K562 (cell line): ENCODE measurements around the gene LLGL1. TPM values are rescaled to one million over a fixed set of nuclear protein-coding genes. Genes with fewer than 3 reads are reported as not detected.

ENCODE experiments used
- ATAC-seq: fragments of 200-7000 bp; cut with Tn5 transposase; 3 replicates; pipeline ENCODE4 v1.9.1; 2020; ENCODE audit warnings: moderate library complexity
- BruUV-seq: library from RNA; stranded (reverse); fragments of 400-500 nt; replicated peaks from 2 replicates; lab custom pipeline; 2021; lab: Mats Ljungman, UMichigan
- CTCF ChIA-PET: fragments of 300-600 bp; formaldehyde crosslinking; extraction: SDS; loops from one replicate; lab custom pipeline; 2021; ENCODE audit warnings: low intra/inter-chr PET ratio; lab: Yijun Ruan, JAX
- POLR2A ChIA-PET: fragments of 300-600, 350-650 bp; sonication (Branson Sonifier 250); formaldehyde crosslinking; extraction: SDS; loops from one replicate; lab custom pipeline; 2021; ENCODE audit warnings: antibody characterized with exemption, inconsistent platforms; lab: Yijun Ruan, JAX
- DNase-seq, 4 experiments: peaks; one replicate each; pipeline versions ENCODE4 v3.0.0 to v3.0.0-alpha.2; 2011 to 2018; ENCODE audit warnings: low spot score in 3 of 4, mixed read lengths in 3 of 4; ENCODE audit errors: extremely low read depth in 1 of 4
- FAIRE-seq: peaks from 2 replicates; lab custom pipeline; 2011; peaks lifted over from hg19 to GRCh38; lab: Jason Lieb, UNC
- H2AFZ ChIP-seq: 2 replicates; pipeline ENCODE4 v1.6.0; 2011; ENCODE audit warnings: low read depth, low read length, control low read depth, inconsistent platforms
- H3K27ac ChIP-seq: fragments of 200-600 bp; 3 replicates; pipeline ENCODE4 v1.8.0; 2011; ENCODE audit warnings: low read depth, mild to moderate bottlenecking, control low read depth, inconsistent platforms, low read length, moderate library complexity, mixed read lengths; ENCODE audit errors: extremely low read depth
- H3K27me3 ChIP-seq, 2 experiments: fragments of 300-600 bp in 1 of 2; 2 replicates in 1 of 2; 3 replicates in 1 of 2; pipeline versions ENCODE4 v1.6.0 to v1.8.0; 2011; ENCODE audit warnings: inconsistent platforms in 2 of 2, low read length in 2 of 2, mild to moderate bottlenecking in 1 of 2, mixed read lengths in 1 of 2, moderate library complexity in 1 of 2; ENCODE audit not compliant: control insufficient read depth in 2 of 2, insufficient read depth in 2 of 2
- H3K36me3 ChIP-seq: fragments of 300-600 bp; 3 replicates; pipeline ENCODE4 v1.8.0; 2011; ENCODE audit warnings: mild to moderate bottlenecking, low read length, inconsistent platforms; ENCODE audit not compliant: control insufficient read depth, insufficient read depth
- H3K4me1 ChIP-seq, 2 experiments: fragments of 200-600 bp in 1 of 2; replicated peaks in 1 of 2; 2 replicates in 1 of 2; 3 replicates in 1 of 2; pipeline versions ENCODE4 v1.5.1 to v1.8.0; 2011; ENCODE audit warnings: inconsistent platforms in 2 of 2, low read length in 2 of 2, mild to moderate bottlenecking in 1 of 2, mixed read lengths in 1 of 2, moderate library complexity in 1 of 2; ENCODE audit not compliant: control insufficient read depth in 2 of 2, insufficient read depth in 2 of 2
- H3K4me2 ChIP-seq: 2 replicates; pipeline ENCODE4 v1.6.1; 2011; ENCODE audit warnings: low read length, control low read depth, inconsistent platforms, mixed read lengths; ENCODE audit not compliant: insufficient read depth
- H3K4me3 ChIP-seq: fragments of 200-600 bp; sonication (generic), shearing (Covaris generic); 2 replicates; pipeline ENCODE4 v1.5.1; 2016; ENCODE audit warnings: control low read depth, inconsistent platforms
- H3K79me2 ChIP-seq: fragments of 200-600 bp; 3 replicates; pipeline ENCODE4 v1.8.0; 2011; ENCODE audit warnings: low read length, inconsistent platforms; ENCODE audit not compliant: control insufficient read depth, insufficient read depth
- H3K9ac ChIP-seq, 2 experiments: 2 replicates each; pipeline versions ENCODE4 v1.6.0 to v1.6.1; 2011; ENCODE audit warnings: low read depth in 2 of 2, low read length in 2 of 2, control low read depth in 1 of 2, inconsistent platforms in 1 of 2, mild to moderate bottlenecking in 1 of 2, mixed read lengths in 1 of 2; ENCODE audit not compliant: insufficient read depth in 1 of 2
- H3K9me1 ChIP-seq: one replicate; pipeline ENCODE4 v1.6.0; 2011; ENCODE audit warnings: inconsistent platforms, mild to moderate bottlenecking, low read length, moderate library complexity; ENCODE audit not compliant: control insufficient read depth, insufficient read depth
- H3K9me3 ChIP-seq: replicated peaks from 2 replicates; pipeline ENCODE4 v1.5.1; 2011; ENCODE audit warnings: low read depth, low read length, inconsistent platforms; ENCODE audit not compliant: control insufficient read depth, insufficient read depth
- H4K20me1 ChIP-seq: replicated peaks from 2 replicates; pipeline ENCODE4 v1.6.1; 2011; ENCODE audit warnings: low read length, inconsistent platforms, mixed read lengths; ENCODE audit not compliant: control insufficient read depth, insufficient read depth
- CCAR2 ChIP-seq: fragments of 200-400 bp; formaldehyde crosslinking; IDR thresholded peaks from 2 replicates; pipeline ENCODE4 v1.6.1; 2017; ENCODE audit warnings: mild to moderate bottlenecking, low read depth, low read length
- HNRNPL ChIP-seq: fragments of 200-400 bp; formaldehyde crosslinking; IDR thresholded peaks from 2 replicates; pipeline ENCODE4 v1.6.1; 2017; ENCODE audit warnings: low read depth, mild to moderate bottlenecking, low read length
- KDM1A ChIP-seq, 2 experiments: fragments of 450-650 bp; IDR thresholded peaks; 2 replicates each; pipeline ENCODE4 v1.6.1; 2016; ENCODE audit warnings: mild to moderate bottlenecking in 2 of 2
- MBD2 ChIP-seq: sonication (generic); IDR thresholded peaks from 2 replicates; pipeline ENCODE4 v1.6.1; 2016; ENCODE audit warnings: low read depth, borderline replicate concordance
- PHB ChIP-seq: fragments of 250-450 bp; sonication (Bioruptor Pico); IDR thresholded peaks from 2 replicates; pipeline ENCODE4 v1.5.0; 2021
- in situ Hi-C: fragments of 300-500 bp; cut with MboI; formaldehyde crosslinking; loops from 4 replicates; pipeline ENCODE4 v1.15.0; 2018; ENCODE audit warnings: inconsistent platforms, mixed read lengths
- intact Hi-C: fragments of 100-400 bp; cut with micrococcal nuclease; formaldehyde crosslinking; loops from 2 replicates; pipeline ENCODE4 v1.14.2; 2022
- polyA plus RNA-seq, 8 experiments: library from polyadenylated mRNA; depleted of rRNA in 4 of 8; stranded (reverse) in 5 of 8; unstranded in 3 of 8; fragments of >200 nt; fragmentation: Nextera tagmentation in 2 of 8; fragmentation: Illumina TruSeq in 1 of 8; extraction: Ambion mirVana in 2 of 8; extraction: Trizol in 1 of 8; gene quantifications; 2 replicates each; pipeline versions ENCODE4 v1.2.1 to v1.2.3, GENCODE V29; 2011 to 2014; ENCODE audit warnings: inconsistent platforms in 1 of 8, missing spikeins in 1 of 8
- total RNA-seq, 7 experiments: library from RNA; depleted of rRNA in 6 of 7; stranded (reverse); fragments of >200 nt in 6 of 7; fragmentation: Illumina TruSeq in 2 of 7; extraction: Trizol in 2 of 7; gene quantifications; 2 replicates each; pipeline versions ENCODE4 v1.2.1 to v1.2.3, GENCODE V29; 2011 to 2021; ENCODE audit warnings: low replicate concordance in 1 of 7
- TF ChIP-seq, protein P1 (sequence below): fragments of 250-450 bp; sonication (Bioruptor Pico); IDR thresholded peaks from 2 replicates; pipeline ENCODE4 v1.4.0; 2020; ENCODE audit warnings: mild to moderate bottlenecking
- TF ChIP-seq, protein P2 (sequence below): fragments of 450-650 bp; IDR thresholded peaks from 2 replicates; pipeline ENCODE4 v1.6.1; 2016; ENCODE audit warnings: mild to moderate bottlenecking
- TF ChIP-seq, protein P3 (sequence below): fragments of 250-450 bp; sonication (Bioruptor Pico); IDR thresholded peaks from 2 replicates; pipeline ENCODE4 v1.4.0; 2020
- TF ChIP-seq, protein P4 (sequence below): fragments of 150-350 bp; IDR thresholded peaks from 2 replicates; pipeline ENCODE4 v1.6.1; 2014; ENCODE audit warnings: low read depth, mild to moderate bottlenecking, low read length, borderline replicate concordance
- TF ChIP-seq, protein P5 (sequence below), 2 experiments: IDR thresholded peaks in 1 of 2; conservative IDR thresholded peaks in 1 of 2; 2 replicates each; pipeline ENCODE4 v1.6.1; 2016; ENCODE audit warnings: low read depth in 2 of 2, mild to moderate bottlenecking in 1 of 2, missing compliant biosample characterization in 1 of 2, missing genetic modification characterization in 1 of 2, moderate library complexity in 1 of 2

Gene LLGL1
- total and polyA plus RNA-seq, 9 of the 15 experiments (the other 6 are each of a cell fraction or from before 2014, with no cell fraction given), result 0.11 to 12.9 (median 5.3) TPM; not detected in 1

DNA sequence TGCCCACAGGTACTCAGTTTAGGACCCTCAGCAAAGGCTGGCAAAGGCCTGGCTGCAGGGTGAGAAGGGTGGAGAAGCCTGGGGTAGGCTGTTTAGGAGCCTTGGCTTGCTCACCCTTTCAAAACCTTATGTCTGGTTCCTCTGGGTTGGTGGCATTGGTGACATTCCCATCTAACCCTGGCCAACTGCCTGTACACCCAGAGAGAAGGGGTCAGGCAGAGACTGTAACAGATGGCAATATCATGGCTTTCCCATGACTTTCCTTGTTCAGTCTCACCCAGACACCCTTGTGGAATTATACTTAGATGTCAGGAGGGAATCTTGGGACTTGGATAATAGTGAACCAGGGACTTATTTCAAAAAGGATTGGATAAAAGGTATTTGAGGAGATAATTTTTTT lies 18.5 kb upstream of the LLGL1 start:
- peaks cover 67% of the 10 kb centered on the region; the same call in 2 of the 3 replicates for H3K36me3 ChIP-seq
- H3K4me1 ChIP-seq, result no peaks in the 10 kb centered on the region
- no peak overlapping the region for H2AFZ ChIP-seq
- H3K27me3 ChIP-seq, result no peaks in the 10 kb centered on the region
- H3K79me2 ChIP-seq, result peaks cover 7% of the 10 kb centered on the region; the same call in 2 of the 3 replicates
- H3K27ac ChIP-seq, result no peak overlapping the region
- H3K9me1 ChIP-seq, result peaks cover 3% of the 10 kb centered on the region
- ATAC-seq (no peak), DNase-seq (no peak), FAIRE-seq (no peak)
- intact Hi-C loops, result no loop called here
- in situ Hi-C loops, result loop anchor here (25.0 kb wide), 1 partner anchor 355 kb away; no protein-coding TSS in a partner anchor
- no TSS peak for BruUV-seq
- no peaks in the 10 kb centered on the region for H3K9me3 ChIP-seq
- CTCF ChIA-PET, result no interaction called here
- no peak overlapping the region for H3K4me2 ChIP-seq
- POLR2A ChIA-PET, result no interaction called here
- H3K9ac ChIP-seq, result no peak overlapping the region
- TF ChIP-seq HNRNPL, result no peak
- TF ChIP-seq, protein P1, sequence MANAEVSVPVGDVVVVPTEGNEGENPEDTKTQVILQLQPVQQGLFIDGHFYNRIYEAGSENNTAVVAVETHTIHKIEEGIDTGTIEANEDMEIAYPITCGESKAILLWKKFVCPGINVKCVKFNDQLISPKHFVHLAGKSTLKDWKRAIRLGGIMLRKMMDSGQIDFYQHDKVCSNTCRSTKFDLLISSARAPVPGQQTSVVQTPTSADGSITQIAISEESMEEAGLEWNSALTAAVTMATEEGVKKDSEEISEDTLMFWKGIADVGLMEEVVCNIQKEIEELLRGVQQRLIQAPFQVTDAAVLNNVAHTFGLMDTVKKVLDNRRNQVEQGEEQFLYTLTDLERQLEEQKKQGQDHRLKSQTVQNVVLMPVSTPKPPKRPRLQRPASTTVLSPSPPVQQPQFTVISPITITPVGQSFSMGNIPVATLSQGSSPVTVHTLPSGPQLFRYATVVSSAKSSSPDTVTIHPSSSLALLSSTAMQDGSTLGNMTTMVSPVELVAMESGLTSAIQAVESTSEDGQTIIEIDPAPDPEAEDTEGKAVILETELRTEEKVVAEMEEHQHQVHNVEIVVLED (CRISPR knock-in tag), result no peak
- TF ChIP-seq, protein P2, sequence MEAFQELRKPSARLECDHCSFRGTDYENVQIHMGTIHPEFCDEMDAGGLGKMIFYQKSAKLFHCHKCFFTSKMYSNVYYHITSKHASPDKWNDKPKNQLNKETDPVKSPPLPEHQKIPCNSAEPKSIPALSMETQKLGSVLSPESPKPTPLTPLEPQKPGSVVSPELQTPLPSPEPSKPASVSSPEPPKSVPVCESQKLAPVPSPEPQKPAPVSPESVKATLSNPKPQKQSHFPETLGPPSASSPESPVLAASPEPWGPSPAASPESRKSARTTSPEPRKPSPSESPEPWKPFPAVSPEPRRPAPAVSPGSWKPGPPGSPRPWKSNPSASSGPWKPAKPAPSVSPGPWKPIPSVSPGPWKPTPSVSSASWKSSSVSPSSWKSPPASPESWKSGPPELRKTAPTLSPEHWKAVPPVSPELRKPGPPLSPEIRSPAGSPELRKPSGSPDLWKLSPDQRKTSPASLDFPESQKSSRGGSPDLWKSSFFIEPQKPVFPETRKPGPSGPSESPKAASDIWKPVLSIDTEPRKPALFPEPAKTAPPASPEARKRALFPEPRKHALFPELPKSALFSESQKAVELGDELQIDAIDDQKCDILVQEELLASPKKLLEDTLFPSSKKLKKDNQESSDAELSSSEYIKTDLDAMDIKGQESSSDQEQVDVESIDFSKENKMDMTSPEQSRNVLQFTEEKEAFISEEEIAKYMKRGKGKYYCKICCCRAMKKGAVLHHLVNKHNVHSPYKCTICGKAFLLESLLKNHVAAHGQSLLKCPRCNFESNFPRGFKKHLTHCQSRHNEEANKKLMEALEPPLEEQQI, result no peak
- TF ChIP-seq PHB, result no peak
- TF ChIP-seq, protein P3, sequence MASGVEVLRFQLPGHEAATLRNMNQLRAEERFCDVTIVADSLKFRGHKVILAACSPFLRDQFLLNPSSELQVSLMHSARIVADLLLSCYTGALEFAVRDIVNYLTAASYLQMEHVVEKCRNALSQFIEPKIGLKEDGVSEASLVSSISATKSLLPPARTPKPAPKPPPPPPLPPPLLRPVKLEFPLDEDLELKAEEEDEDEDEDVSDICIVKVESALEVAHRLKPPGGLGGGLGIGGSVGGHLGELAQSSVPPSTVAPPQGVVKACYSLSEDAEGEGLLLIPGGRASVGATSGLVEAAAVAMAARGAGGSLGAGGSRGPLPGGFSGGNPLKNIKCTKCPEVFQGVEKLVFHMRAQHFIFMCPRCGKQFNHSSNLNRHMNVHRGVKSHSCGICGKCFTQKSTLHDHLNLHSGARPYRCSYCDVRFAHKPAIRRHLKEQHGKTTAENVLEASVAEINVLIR (CRISPR knock-in tag), result no peak
- TF ChIP-seq, protein P4, sequence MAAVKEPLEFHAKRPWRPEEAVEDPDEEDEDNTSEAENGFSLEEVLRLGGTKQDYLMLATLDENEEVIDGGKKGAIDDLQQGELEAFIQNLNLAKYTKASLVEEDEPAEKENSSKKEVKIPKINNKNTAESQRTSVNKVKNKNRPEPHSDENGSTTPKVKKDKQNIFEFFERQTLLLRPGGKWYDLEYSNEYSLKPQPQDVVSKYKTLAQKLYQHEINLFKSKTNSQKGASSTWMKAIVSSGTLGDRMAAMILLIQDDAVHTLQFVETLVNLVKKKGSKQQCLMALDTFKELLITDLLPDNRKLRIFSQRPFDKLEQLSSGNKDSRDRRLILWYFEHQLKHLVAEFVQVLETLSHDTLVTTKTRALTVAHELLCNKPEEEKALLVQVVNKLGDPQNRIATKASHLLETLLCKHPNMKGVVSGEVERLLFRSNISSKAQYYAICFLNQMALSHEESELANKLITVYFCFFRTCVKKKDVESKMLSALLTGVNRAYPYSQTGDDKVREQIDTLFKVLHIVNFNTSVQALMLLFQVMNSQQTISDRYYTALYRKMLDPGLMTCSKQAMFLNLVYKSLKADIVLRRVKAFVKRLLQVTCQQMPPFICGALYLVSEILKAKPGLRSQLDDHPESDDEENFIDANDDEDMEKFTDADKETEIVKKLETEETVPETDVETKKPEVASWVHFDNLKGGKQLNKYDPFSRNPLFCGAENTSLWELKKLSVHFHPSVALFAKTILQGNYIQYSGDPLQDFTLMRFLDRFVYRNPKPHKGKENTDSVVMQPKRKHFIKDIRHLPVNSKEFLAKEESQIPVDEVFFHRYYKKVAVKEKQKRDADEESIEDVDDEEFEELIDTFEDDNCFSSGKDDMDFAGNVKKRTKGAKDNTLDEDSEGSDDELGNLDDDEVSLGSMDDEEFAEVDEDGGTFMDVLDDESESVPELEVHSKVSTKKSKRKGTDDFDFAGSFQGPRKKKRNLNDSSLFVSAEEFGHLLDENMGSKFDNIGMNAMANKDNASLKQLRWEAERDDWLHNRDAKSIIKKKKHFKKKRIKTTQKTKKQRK, result no peak
- TF ChIP-seq CCAR2, result no peak
- no peak for TF ChIP-seq MBD2
- no peak for TF ChIP-seq KDM1A (IDR thresholded peaks at IDR 0.05)
- TF ChIP-seq, protein P5, sequence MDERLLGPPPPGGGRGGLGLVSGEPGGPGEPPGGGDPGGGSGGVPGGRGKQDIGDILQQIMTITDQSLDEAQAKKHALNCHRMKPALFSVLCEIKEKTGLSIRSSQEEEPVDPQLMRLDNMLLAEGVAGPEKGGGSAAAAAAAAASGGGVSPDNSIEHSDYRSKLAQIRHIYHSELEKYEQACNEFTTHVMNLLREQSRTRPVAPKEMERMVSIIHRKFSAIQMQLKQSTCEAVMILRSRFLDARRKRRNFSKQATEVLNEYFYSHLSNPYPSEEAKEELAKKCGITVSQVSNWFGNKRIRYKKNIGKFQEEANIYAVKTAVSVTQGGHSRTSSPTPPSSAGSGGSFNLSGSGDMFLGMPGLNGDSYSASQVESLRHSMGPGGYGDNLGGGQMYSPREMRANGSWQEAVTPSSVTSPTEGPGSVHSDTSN (CRISPR knock-in tag; IDR thresholded peaks at IDR 0.05; ENCODE audit: low read depth), result no peak
- TF ChIP-seq, protein P5 (tag; conservative IDR thresholded peaks at IDR 0.05; ENCODE audit: low read depth), result no peak
- peaks cover 9% of the 10 kb centered on the region for H4K20me1 ChIP-seq
- H3K4me3 ChIP-seq, result no peak overlapping the region
